Hepatic stellate cell (primary cell): Measurements from ENCODE around the gene CBR4.
"Not testable (repeated sequence)": the region's sequence is repeated elsewhere in the genome, so short reads cannot be mapped to it uniquely, and the experiment has no call there.

Source experiments
- DNase-seq: peaks from one replicate; pipeline ENCODE4 v3.0.0; 2011; ENCODE audit warnings: low spot score

Gene CBR4

GRCh38 chr4:168993714-168994510, 16.1 kb downstream of the CBR4 start:
- no peak for DNase-seq

GRCh38 chr4:168992952-168993482, 17.0 kb downstream of the CBR4 start:
- DNase-seq: not testable (repeated sequence)

- DNase-seq: no peak
These were observed 28.1 kb downstream of the CBR4 start for GRCh38 chr4:168981942-168982341.

- no peak for DNase-seq
These were observed 28.6 kb downstream of the CBR4 start for GRCh38 chr4:168981460-168981859.

GRCh38 chr4:168979338-168979737, 30.7 kb downstream of the CBR4 start:
- DNase-seq: no peak

GRCh38 chr4:168978001-168978700, 31.9 kb downstream of the CBR4 start:
- peak; percentile 60 for DNase-seq

GRCh38 chr4:168972596-168972995, 37.5 kb downstream of the CBR4 start:
- DNase-seq: no peak

- no peak for DNase-seq
These were observed 49.3 kb downstream of the CBR4 start for GRCh38 chr4:168960716-168961115.

GRCh38 chr4:168955674-168956073, 54.4 kb downstream of the CBR4 start:
- DNase-seq: no peak

GRCh38 chr4:168952821-168953246, 57.2 kb downstream of the CBR4 start:
- DNase-seq: not testable (repeated sequence)

- DNase-seq: no peak
These were observed 64.8 kb downstream of the CBR4 start for GRCh38 chr4:168945291-168945690.

- no peak for DNase-seq
These were observed 67.1 kb downstream of the CBR4 start for GRCh38 chr4:168942985-168943384.
